ENCODE results near the gene TBL2. TPM values are rescaled to one million over a fixed set of nuclear protein-coding genes. Genes with fewer than 3 reads are reported as not detected.

TBL2 gene
- polyA plus RNA-seq, 2 of the 4 experiments (the other 2 are of a cell fraction) = 34.4 to 46.4 TPM

- TF ChIP-seq NR3C1 (IDR thresholded peaks at IDR 0.05) (no peak), E2F6 (IDR thresholded peaks at IDR 0.05; ENCODE audit: borderline replicate concordance, low read depth) (0 out of 2 replicates have a peak, but pooled peaks have one; percentile 37), BHLHE40 (IDR thresholded peaks at IDR 0.05; ENCODE audit: low read depth, low read length) (peak; percentile 49; the same call in 1 of the 2 replicates), ZSCAN20 (CRISPR knock-in tag; IDR thresholded peaks at IDR 0.05) (no peak), SMC3 (IDR thresholded peaks at IDR 0.05) (peak; percentile 90), TP53 (CRISPR knock-in tag; IDR thresholded peaks at IDR 0.05) (no peak), USF2 (IDR thresholded peaks at IDR 0.05) (peak; percentile 92), JUNB (IDR thresholded peaks at IDR 0.05) (peak; percentile 57; the same call in 1 of the 2 replicates), RCOR1 (IDR thresholded peaks at IDR 0.05; ENCODE audit: low read depth, low read length) (no peak), HEYL (CRISPR knock-in tag; IDR thresholded peaks at IDR 0.05) (no peak), HOXB5 (CRISPR knock-in tag; IDR thresholded peaks at IDR 0.05) (no peak), NPAS2 (CRISPR knock-in tag; IDR thresholded peaks at IDR 0.05; ENCODE audit: borderline replicate concordance) (no peak), FOSL2 (IDR thresholded peaks at IDR 0.05) (peak; percentile 65), FOSL2 (CRISPR knock-in tag; IDR thresholded peaks at IDR 0.05) (peak; percentile 75), FOSB (CRISPR knock-in tag; IDR thresholded peaks at IDR 0.05) (no peak), POLR2A (IDR thresholded peaks at IDR 0.05; ENCODE audit: low read length) (no peak), EHMT2 (IDR thresholded peaks at IDR 0.05; ENCODE audit: low read depth) (no peak), BCL3 (IDR thresholded peaks at IDR 0.05) (0 out of 3 replicates have a peak, but pooled peaks have one; percentile 47), KDM1A (IDR thresholded peaks at IDR 0.05; ENCODE audit: low read depth) (no peak), RARB (CRISPR knock-in tag; IDR thresholded peaks at IDR 0.05) (no peak), MYC (IDR thresholded peaks at IDR 0.05; ENCODE audit: borderline replicate concordance, low read length) (peak; percentile 57; the same call in 1 of the 2 replicates), ZFP36 (IDR thresholded peaks at IDR 0.05; ENCODE audit: borderline replicate concordance, partially characterized antibody) (no peak), NFE2L2 (conservative IDR thresholded peaks at IDR 0.05; ENCODE audit: low read length) (no peak), GATA3 (IDR thresholded peaks at IDR 0.05; ENCODE audit: borderline replicate concordance) (peak; percentile 97), EP300 (IDR thresholded peaks at IDR 0.05) (peak; percentile 62 to 75; a peak in 2 of 5 replicates), CHD4 (IDR thresholded peaks at IDR 0.05; ENCODE audit: borderline replicate concordance) (no peak), HDAC2 (IDR thresholded peaks at IDR 0.05) (no peak), RFX5 (IDR thresholded peaks at IDR 0.05) (no peak), CHD2 (IDR thresholded peaks at IDR 0.05; ENCODE audit: low read length, partially characterized antibody) (no peak)
Measured at GRCh38 chr7:73612598-73613269, 34.4 kb upstream of the TBL2 start (continued).

- no peak for DNase-seq (ENCODE audit: low read depth in 1 of 2, low spot score in 1 of 2)
- peaks cover 46% of the 10 kb centered on the region for H3K4me1 ChIP-seq
- peak; percentile 74 for TF ChIP-seq ZFP36 (IDR thresholded peaks at IDR 0.05; ENCODE audit: borderline replicate concordance, partially characterized antibody)
- TF ChIP-seq SREBF2 (IDR thresholded peaks at IDR 0.05) = no peak
- TF ChIP-seq KDM1A (IDR thresholded peaks at IDR 0.05; ENCODE audit: low read depth) = no peak
- TF ChIP-seq NR3C1 (IDR thresholded peaks at IDR 0.05) = no peak
- no peak for TF ChIP-seq HOXA7 (CRISPR knock-in tag; IDR thresholded peaks at IDR 0.05)
- TF ChIP-seq JUNB (IDR thresholded peaks at IDR 0.05) = no peak
- no peak for TF ChIP-seq EHF (CRISPR knock-in tag; IDR thresholded peaks at IDR 0.05)
- H3K4me3 ChIP-seq = no peak overlapping the region
- peak overlapping the region; percentile 31 to 48; a peak in 4 of 6 replicates for H3K27ac ChIP-seq
- H3K4me2 ChIP-seq = no peak overlapping the region
- ChIA-PET POLR2A (interaction anchor here (2.0 kb wide), 1 partner anchor 57 kb away, joined by 5 read pairs; the partner anchor contains the start of gene VPS37D), CTCF (interaction anchor here (1.0 to 19.7 kb wide), 10 partner anchors 12 to 125 kb away, joined by 3 to 290 read pairs (median 43); partner anchors contain the start of genes ABHD11, MLXIPL, STX1A and VPS37D)
- H3K9me3 ChIP-seq = no peaks in the 10 kb centered on the region
- FAIRE-seq = no peak
- no peak for ATAC-seq
- WGBS (ENCODE audit: missing lambda C conversion rate) = 89% methylated on average over 11 of the region's 11 CpGs
Measured at GRCh38 chr7:73611017-73611555, 32.7 kb upstream of the TBL2 start.

All from A549 (cell line).